GM21526 (cell line): ENCODE measurements around the gene STH.

Experiments
- ATAC-seq: cut with Tn5 transposase; IDR thresholded peaks from one replicate; pipeline ENCODE4 v1.9.1; 2021; ENCODE audit warnings: moderate library complexity; ENCODE audit not compliant: unreplicated experiment, low FRiP score

Gene STH

DNA sequence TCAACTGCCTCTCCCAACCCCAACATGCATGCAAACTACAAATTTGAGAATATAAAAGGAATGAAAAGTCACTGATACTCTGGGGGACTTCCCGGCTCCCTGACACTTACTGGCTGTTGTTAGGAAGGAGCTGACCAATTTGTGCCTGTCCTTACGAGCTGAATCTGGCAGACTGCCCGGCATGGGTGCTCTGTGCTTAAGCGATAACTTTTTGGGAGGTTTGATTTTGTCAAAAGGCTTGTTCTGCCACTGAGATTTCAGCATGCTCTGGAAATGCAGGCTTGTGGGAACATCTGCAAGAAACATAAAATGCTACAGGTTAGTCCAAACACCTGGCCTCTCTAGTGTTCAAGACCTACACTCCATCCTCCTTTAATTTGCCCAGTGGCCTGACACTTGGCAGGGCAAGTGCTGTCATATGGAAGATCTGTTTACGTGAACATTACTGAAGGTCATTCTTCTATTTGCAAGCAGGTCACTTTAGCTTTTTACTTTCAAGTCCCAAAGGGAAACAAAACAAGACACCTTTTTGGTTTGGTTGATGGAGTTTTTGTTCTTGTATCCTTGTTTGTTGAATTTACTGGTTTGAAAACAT lies 40.6 kb downstream of the STH start:
- ATAC-seq, result no peak

DNA sequence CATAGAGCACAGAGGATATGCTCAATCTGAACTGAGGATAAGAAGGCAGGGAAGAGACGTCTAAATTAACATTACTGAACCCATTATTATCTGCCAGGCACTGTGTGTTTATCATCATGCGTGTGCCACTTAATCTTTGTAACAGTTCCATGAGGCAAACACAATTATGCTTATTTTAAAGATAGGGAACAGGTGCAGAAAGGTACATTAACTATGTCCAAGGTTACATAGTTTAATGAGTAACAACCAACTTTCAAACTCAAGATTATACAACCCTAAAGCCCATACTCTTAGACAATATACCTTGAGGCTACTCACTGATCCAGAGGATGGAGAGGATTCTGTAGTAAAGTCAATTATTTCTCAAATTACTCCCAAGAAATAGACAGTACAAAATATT lies 43.2 kb downstream of the STH start:
- ATAC-seq, result no peak

DNA sequence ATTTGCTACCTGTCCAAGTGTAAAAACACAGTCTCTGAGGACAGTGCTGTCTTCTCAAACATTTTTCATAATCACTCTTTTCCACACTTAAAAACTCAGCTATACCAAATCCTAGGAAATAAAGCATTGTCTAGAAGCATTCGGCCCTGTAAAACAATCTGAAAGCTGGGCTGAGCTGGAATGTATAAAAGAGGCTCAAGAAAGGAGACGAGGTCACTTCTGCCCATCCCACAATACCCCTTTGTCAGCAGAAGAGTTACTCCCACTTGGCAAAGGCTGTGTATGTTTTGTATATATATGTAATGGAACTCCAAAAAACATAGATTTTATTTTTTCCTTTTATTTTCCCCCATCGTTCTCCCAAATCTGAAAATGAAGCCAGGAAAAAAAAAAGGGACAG lies 43.9 kb downstream of the STH start:
- no peak for ATAC-seq

DNA sequence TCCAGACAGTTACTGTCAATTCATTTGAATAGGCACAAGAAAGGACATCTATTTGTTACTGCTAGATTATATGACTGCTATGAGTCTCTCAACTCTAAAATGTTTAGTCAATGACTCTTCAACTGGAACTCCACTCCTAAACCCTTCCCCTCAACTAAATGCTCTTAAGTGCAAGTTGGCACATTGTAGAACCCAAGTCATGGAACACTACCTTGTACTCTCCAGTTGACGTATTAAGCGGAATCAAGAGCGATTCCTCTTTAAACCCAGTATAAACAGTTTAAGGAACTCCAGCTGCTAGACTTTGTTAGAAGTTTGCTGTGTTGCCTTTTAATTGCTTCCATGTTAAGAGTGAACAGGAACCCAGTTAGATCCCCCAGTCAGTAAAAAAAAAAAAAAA lies 44.6 kb downstream of the STH start:
- no peak for ATAC-seq

DNA sequence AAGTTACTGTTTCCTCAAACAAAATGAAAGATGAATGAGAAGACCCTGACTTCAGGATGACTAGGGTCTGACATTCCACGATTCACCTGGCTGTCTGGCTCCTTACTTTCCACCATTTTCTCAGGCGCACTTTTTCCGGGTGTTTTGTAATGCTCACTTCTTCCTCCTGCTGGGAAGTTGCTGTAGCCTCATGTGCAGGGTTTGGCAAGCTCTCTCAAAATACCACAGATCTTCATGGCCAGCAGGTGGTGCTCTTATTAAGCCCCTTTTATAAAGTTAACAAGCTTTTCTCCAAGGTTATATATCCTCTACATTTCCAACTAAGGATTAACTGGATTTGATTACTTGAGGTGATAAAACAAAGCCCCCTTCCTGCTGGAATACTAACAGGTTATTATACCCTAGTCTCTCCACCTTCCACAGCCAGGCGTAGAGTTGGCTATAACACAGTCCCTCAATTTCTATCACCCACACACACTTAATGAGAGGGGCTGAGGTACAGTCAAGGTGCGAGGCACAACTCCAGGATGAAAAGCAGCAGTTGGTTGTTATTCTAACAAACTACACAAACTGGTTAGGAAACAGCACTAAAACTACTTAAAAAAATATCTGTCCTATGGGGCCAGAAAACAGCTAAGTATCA lies 45.4 kb downstream of the STH start:
- ATAC-seq, result no peak

DNA sequence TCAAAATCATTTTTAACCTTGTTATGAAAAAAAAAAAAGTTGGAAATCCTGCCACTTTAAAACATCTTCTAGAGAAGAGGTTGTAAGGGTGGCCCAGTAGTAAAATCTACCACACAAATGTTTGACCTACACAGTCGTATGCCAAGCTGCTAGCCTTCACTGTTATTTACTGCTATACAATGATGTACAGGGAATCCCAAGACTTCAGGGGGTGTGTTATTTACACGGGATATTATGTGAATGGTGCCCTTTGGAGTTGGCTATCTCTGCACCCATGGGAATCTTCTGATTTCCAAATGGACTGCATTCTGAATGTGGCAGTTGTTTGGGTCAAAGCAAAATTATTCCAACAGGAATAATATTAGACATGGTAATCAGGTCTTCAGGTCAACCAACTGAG lies 45.9 kb downstream of the STH start:
- ATAC-seq, result no peak

DNA sequence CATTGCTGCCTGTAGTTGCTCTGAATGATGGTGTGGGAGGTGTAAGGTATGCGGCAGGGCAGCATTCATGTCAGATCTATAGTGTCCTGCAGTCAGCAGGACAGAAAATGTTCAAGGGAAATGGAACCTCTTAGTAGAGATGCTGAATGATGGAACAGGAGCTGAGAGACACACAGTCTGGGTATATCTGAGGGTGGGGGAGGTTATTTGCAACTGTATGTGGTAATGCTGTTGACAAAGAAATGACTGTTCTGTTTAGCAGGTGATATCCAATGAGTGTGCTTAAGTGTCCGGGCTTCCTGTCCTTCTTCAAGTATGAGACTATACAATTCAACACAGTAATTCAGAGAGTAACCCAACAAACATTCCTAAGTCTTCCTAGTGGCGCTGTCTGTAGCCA lies 46.6 kb downstream of the STH start:
- ATAC-seq, result no peak

DNA sequence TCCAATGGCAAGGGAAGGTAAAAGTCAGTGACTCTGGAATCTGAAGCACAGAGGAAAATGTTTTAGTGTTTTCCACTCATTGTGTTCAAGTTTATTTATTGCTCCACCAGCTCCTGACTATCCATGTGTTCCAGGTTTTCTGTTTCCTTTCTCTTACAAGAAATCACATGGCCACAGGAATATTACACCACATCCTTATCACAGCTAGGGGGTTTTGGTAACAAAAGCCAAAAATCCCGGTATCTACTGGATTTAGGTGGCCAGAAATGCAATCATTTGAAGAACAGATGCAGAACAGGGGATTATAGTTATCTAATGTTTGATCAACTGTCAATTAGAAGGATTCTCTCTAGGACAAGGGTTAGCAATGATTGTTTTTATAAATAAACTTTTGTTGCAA lies 47.9 kb downstream of the STH start:
- no peak for ATAC-seq

DNA sequence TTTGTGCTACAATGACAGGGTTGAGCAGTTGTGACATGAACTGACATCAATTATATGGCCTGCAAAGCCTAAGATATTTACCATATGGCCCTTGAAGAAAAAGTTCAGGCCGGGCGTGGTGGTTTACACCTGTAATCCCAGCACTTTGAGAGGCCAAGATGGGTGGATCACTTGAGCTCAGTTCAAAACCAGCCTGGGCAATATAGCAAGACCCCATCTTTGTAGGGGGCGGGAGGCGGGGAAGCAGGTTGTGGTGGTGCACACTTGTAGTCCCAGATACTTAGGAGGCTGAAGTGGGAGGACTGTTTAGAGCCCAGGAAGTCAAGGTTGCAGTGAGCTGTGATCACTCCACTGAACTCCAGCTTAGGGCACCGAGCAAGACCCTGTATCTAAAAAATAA lies 48.3 kb downstream of the STH start:
- no peak for ATAC-seq

DNA sequence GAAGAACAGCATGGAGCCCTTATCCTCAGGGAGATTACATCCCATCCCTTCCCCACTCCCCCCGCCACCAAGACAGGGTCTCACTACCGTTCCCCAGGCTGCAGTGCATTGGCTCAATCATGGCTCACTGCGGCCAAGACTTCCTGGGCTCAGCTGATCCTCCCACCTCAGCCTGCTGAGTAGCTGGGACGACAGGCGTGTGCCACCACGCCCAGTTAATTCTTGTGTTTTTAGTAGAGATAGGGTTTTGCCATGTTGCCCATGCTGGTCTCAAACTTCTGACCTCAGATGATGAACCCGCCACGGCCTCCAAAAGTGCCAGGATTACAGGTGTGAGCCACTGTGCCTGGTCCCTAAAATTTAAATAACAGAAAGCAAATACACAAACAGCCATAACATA lies 48.8 kb downstream of the STH start:
- ATAC-seq, result no peak
